ENCODE data around the gene NTM. TPM values are rescaled to one million over a fixed set of nuclear protein-coding genes. Genes with fewer than 3 reads are reported as not detected.

The NTM gene
- total RNA-seq, 1 experiment from 2014 or later, result 0.73 TPM

DNA sequence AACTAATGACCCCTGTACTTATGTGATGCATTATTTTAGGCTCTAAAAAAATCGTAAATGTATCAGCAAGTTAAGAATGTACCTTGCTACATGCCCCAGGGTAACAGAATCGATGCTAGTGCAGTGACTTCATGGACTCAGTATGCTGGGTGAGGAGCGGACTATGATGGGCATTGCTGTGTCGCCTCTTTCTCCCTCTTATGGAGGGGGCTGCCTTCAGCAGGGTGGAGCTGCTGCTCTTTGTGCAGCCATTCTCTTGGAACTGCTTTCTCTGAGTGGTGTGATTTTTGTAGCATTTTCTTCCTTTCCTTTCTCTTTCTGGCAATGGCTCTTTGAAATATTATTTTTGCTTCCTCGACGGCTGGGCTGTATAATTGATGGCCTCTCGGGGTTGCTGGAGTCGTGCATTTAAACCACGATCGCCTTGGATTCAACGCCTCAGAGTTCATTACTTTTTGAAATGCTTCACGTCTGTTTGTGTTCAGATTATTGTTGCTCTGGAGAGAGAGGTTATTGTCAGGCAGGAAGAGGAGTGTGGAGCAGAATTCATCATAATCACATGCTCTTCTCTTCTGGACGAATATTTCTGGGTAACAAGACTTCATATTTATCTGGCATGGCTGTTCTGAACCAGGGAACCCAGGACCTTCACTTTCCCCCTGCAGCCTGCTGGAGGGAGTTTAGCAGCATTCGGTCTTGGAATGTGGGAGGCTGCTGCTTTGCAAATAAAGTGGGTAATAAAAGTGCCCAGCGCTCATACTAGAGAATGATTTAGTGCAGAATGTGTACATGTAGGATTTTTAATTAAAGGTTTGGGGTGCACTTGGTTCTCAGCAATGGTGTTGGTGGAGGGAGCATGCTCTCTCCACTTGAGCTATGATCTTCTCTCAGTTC, 804.2 kb downstream of the NTM start:
- BruUV-seq (replicated peaks), result no TSS peak
- Mint-ChIP-seq H3K9me3 (ENCODE audit: unreplicated experiment) (peaks cover 9% of the 10 kb centered on the region), H3K27me3 (ENCODE audit: insufficient read depth, unreplicated experiment) (no peaks in the 10 kb centered on the region), H3K36me3 (ENCODE audit: insufficient read depth, unreplicated experiment) (no peaks in the 10 kb centered on the region), H3K4me1 (ENCODE audit: low read depth, unreplicated experiment) (no peaks in the 10 kb centered on the region), H3K27ac (ENCODE audit: unreplicated experiment) (no peak overlapping the region), H3K4me3 (ENCODE audit: unreplicated experiment) (no peak overlapping the region)
- DNase-seq, result no peak
- intact Hi-C loops (cut with micrococcal nuclease; ENCODE audit: unreplicated experiment), result no loop called here
- Histone ChIP-seq H3K4me1 (no peaks in the 10 kb centered on the region), H3K36me3 (ENCODE audit: control insufficient read depth, insufficient read depth, low read length) (no peaks in the 10 kb centered on the region), H3K4me3 (ENCODE audit: low read depth, low read length) (no peak overlapping the region), H3K9me3 (no peaks in the 10 kb centered on the region), H3K27me3 (replicated peaks; ENCODE audit: control insufficient read depth, insufficient read depth, low read length) (no peaks in the 10 kb centered on the region)
- ChIA-PET CTCF (no interaction called here), POLR2A (no interaction called here)
- no peak for TF ChIP-seq CTCF (IDR thresholded peaks at IDR 0.05; ENCODE audit: insufficient read depth in 1 of 2, low read depth in 1 of 2, low read length in 1 of 2, severe bottlenecking in 1 of 2, unreplicated experiment in 1 of 2)

GRCh38 chr11:132177106-132177505, 806.7 kb downstream of the NTM start:
- intact Hi-C loops (cut with micrococcal nuclease; ENCODE audit: unreplicated experiment), result no loop called here
- CTCF ChIA-PET, result interaction anchor here (0.8 kb wide), 1 partner anchor 9 kb away, joined by 3 read pairs; no protein-coding TSS in a partner anchor
- POLR2A ChIA-PET, result no interaction called here

GRCh38 chr11:132184079-132184478, 813.7 kb downstream of the NTM start:
- BruUV-seq (replicated peaks), result no TSS peak
- no peaks in the 10 kb centered on the region for H3K9me3 ChIP-seq
- H3K9me3 Mint-ChIP-seq (ENCODE audit: unreplicated experiment), result no peaks in the 10 kb centered on the region
- POLR2A ChIA-PET, result no interaction called here
- no peak for TF ChIP-seq CTCF (IDR thresholded peaks at IDR 0.05; ENCODE audit: insufficient read depth in 1 of 2, low read depth in 1 of 2, low read length in 1 of 2, severe bottlenecking in 1 of 2, unreplicated experiment in 1 of 2)
- no peaks in the 10 kb centered on the region for H3K36me3 Mint-ChIP-seq (ENCODE audit: insufficient read depth, unreplicated experiment)
- no peak overlapping the region for H3K4me3 ChIP-seq (ENCODE audit: low read depth, low read length)
- no peaks in the 10 kb centered on the region for H3K36me3 ChIP-seq (ENCODE audit: control insufficient read depth, insufficient read depth, low read length)
- no peaks in the 10 kb centered on the region for H3K27me3 ChIP-seq (replicated peaks; ENCODE audit: control insufficient read depth, insufficient read depth, low read length)
- H3K4me1 ChIP-seq, result no peaks in the 10 kb centered on the region
- intact Hi-C loops (cut with micrococcal nuclease; ENCODE audit: unreplicated experiment), result no loop called here
- H3K4me1 Mint-ChIP-seq (ENCODE audit: low read depth, unreplicated experiment), result no peaks in the 10 kb centered on the region
- H3K27ac Mint-ChIP-seq (ENCODE audit: unreplicated experiment), result no peak overlapping the region
- no peaks in the 10 kb centered on the region for H3K27me3 Mint-ChIP-seq (ENCODE audit: insufficient read depth, unreplicated experiment)
- CTCF ChIA-PET, result no interaction called here
- H3K4me3 Mint-ChIP-seq (ENCODE audit: unreplicated experiment), result no peak overlapping the region
- no peak for DNase-seq

More at GRCh38 chr11:132177106-132177505, 806.7 kb downstream of the NTM start:
- no peak overlapping the region for H3K27ac Mint-ChIP-seq (ENCODE audit: unreplicated experiment)
- Histone ChIP-seq H3K9me3 (no peaks in the 10 kb centered on the region), H3K36me3 (ENCODE audit: control insufficient read depth, insufficient read depth, low read length) (no peaks in the 10 kb centered on the region), H3K4me3 (ENCODE audit: low read depth, low read length) (no peak overlapping the region), H3K4me1 (no peaks in the 10 kb centered on the region), H3K27me3 (replicated peaks; ENCODE audit: control insufficient read depth, insufficient read depth, low read length) (no peaks in the 10 kb centered on the region)
- H3K4me3 Mint-ChIP-seq (ENCODE audit: unreplicated experiment), result no peak overlapping the region
- H3K36me3 Mint-ChIP-seq (ENCODE audit: insufficient read depth, unreplicated experiment), result no peaks in the 10 kb centered on the region
- no TSS peak for BruUV-seq (replicated peaks)
- H3K27me3 Mint-ChIP-seq (ENCODE audit: insufficient read depth, unreplicated experiment), result no peaks in the 10 kb centered on the region
- TF ChIP-seq CTCF (IDR thresholded peaks at IDR 0.05; ENCODE audit: insufficient read depth in 1 of 2, low read depth in 1 of 2, low read length in 1 of 2, severe bottlenecking in 1 of 2, unreplicated experiment in 1 of 2), result no peak
- H3K4me1 Mint-ChIP-seq (ENCODE audit: low read depth, unreplicated experiment), result no peaks in the 10 kb centered on the region
- peak in 1 of 2 experiments; percentile 43 for DNase-seq
- H3K9me3 Mint-ChIP-seq (ENCODE audit: unreplicated experiment), result peaks cover 9% of the 10 kb centered on the region

All from Caco-2 (cell line).